Measurements from ENCODE around the gene SDK2.

GRCh38 chr17:73462823-73463222 lies 181.4 kb downstream of the SDK2 start:
- no peak for TF ChIP-seq CTCF (IDR thresholded peaks at IDR 0.05)
- no peak for TF ChIP-seq POLR2AphosphoS5 (IDR thresholded peaks at IDR 0.05)
- TF ChIP-seq POLR2A (IDR thresholded peaks at IDR 0.05): no peak
